Measurements from ENCODE around the gene CAPN2.

- no peak for TF ChIP-seq POLR2A (IDR thresholded peaks at IDR 0.05)
- TF ChIP-seq, protein P1, sequence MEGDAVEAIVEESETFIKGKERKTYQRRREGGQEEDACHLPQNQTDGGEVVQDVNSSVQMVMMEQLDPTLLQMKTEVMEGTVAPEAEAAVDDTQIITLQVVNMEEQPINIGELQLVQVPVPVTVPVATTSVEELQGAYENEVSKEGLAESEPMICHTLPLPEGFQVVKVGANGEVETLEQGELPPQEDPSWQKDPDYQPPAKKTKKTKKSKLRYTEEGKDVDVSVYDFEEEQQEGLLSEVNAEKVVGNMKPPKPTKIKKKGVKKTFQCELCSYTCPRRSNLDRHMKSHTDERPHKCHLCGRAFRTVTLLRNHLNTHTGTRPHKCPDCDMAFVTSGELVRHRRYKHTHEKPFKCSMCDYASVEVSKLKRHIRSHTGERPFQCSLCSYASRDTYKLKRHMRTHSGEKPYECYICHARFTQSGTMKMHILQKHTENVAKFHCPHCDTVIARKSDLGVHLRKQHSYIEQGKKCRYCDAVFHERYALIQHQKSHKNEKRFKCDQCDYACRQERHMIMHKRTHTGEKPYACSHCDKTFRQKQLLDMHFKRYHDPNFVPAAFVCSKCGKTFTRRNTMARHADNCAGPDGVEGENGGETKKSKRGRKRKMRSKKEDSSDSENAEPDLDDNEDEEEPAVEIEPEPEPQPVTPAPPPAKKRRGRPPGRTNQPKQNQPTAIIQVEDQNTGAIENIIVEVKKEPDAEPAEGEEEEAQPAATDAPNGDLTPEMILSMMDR (IDR thresholded peaks at IDR 0.05), result no peak
Observed at GRCh38 chr1:223724376-223724775, 12.0 kb downstream of the CAPN2 start.

All from testis (tissue), 2 donors.